GM23338 (cell line): Measurements from ENCODE around the gene ZFP36. TPM values are rescaled to one million over a fixed set of nuclear protein-coding genes. Genes with fewer than 3 reads are reported as not detected.
A peak's percentile ranks its signal among the peaks of the same experiment; 100 is the strongest.

Source experiments
- ATAC-seq: fragments of 200-7000 bp; cut with Tn5 transposase; 3 replicates; pipeline ENCODE4 v1.9.1; 2020
- DNase-seq: peaks from one replicate; pipeline ENCODE4 v3.0.0-alpha.2; 2015; ENCODE audit warnings: low spot score
- H2AFZ ChIP-seq: fragments of 200-600 bp; sonication (generic); 2 replicates; pipeline ENCODE4 v1.8.0; 2016; ENCODE audit warnings: antibody characterized with exemption, mild to moderate bottlenecking, moderate library complexity
- H3F3A ChIP-seq: fragments of 200-600 bp; sonication (generic); replicated peaks from 2 replicates; pipeline ENCODE4 v1.8.0; 2017; ENCODE audit warnings: antibody characterized with exemption, mixed run types, low read depth
- H3K27ac ChIP-seq: fragments of 200-600 bp; sonication (generic); 2 replicates; pipeline ENCODE4 v1.6.1; 2016; ENCODE audit warnings: low read depth
- H3K27me3 ChIP-seq: fragments of 200-600 bp; sonication (generic); 2 replicates; pipeline ENCODE4 v1.8.0; 2016; ENCODE audit warnings: mild to moderate bottlenecking, mixed run types, moderate library complexity; ENCODE audit not compliant: insufficient read depth
- H3K36me3 ChIP-seq: fragments of 200-600 bp; sonication (generic); 2 replicates; pipeline ENCODE4 v1.8.0; 2016; ENCODE audit warnings: mild to moderate bottlenecking; ENCODE audit not compliant: insufficient read depth
- H3K4me1 ChIP-seq: fragments of 200-600 bp; sonication (generic); 2 replicates; pipeline ENCODE4 v1.8.0; 2016; ENCODE audit warnings: mild to moderate bottlenecking, moderate library complexity; ENCODE audit not compliant: insufficient read depth
- H3K4me2 ChIP-seq: fragments of 200-600 bp; sonication (generic); 2 replicates; pipeline ENCODE4 v1.7.1; 2017; ENCODE audit warnings: mixed run types
- H3K4me3 ChIP-seq: fragments of 200-600 bp; sonication (generic); 2 replicates; pipeline ENCODE4 v1.6.1; 2016; ENCODE audit warnings: mixed run types
- H3K79me2 ChIP-seq: fragments of 200-600 bp; sonication (generic); replicated peaks from 2 replicates; pipeline ENCODE4 v1.8.0; 2017; ENCODE audit warnings: mild to moderate bottlenecking; ENCODE audit not compliant: insufficient read depth
- H3K9me2 ChIP-seq: fragments of 200-600 bp; sonication (generic); 2 replicates; pipeline ENCODE4 v1.8.0; 2017; ENCODE audit not compliant: insufficient read depth
- H4K20me1 ChIP-seq: fragments of 200-600 bp; sonication (generic); replicated peaks from 2 replicates; pipeline ENCODE4 v1.8.0; 2017; ENCODE audit warnings: mild to moderate bottlenecking; ENCODE audit not compliant: insufficient read depth
- H3K27ac Mint-ChIP-seq: 2 replicates; pipeline ENCODE4 v1.8.0; 2020; ENCODE audit warnings: inconsistent platforms, mild to moderate bottlenecking, moderate library complexity, mixed read lengths
- H3K27me3 Mint-ChIP-seq: 3 replicates; pipeline ENCODE4 v1.8.0; 2022; ENCODE audit warnings: low read depth, mild to moderate bottlenecking, moderate library complexity, mixed read lengths, inconsistent platforms; ENCODE audit not compliant: insufficient read depth, poor library complexity
- H3K36me3 Mint-ChIP-seq: 3 replicates; pipeline ENCODE4 v1.8.0; 2021; ENCODE audit warnings: low read depth, mild to moderate bottlenecking, inconsistent platforms, moderate library complexity, mixed read lengths
- H3K4me1 Mint-ChIP-seq: 3 replicates; pipeline ENCODE4 v1.8.0; 2020; ENCODE audit warnings: mild to moderate bottlenecking, inconsistent platforms, mixed read lengths
- H3K4me3 Mint-ChIP-seq: 3 replicates; pipeline ENCODE4 v1.8.0; 2021; ENCODE audit warnings: moderate library complexity, mild to moderate bottlenecking, inconsistent platforms, mixed read lengths
- H3K9me3 Mint-ChIP-seq: 3 replicates; pipeline ENCODE4 v1.8.0; 2020; ENCODE audit warnings: moderate library complexity, mild to moderate bottlenecking, inconsistent platforms, mixed read lengths
- CREB1 ChIP-seq: fragments of 250-450 bp; sonication (Bioruptor Pico); IDR thresholded peaks from 2 replicates; pipeline ENCODE4 v1.5.0; 2020; ENCODE audit warnings: low read depth, mild to moderate bottlenecking, moderate library complexity
- CTCF ChIP-seq, 2 experiments: fragments of 200-600 bp in 1 of 2; sonication (generic) in 1 of 2; conservative IDR thresholded peaks; 2 replicates each; pipeline versions ENCODE4 v1.5.1 to v1.6.1; 2016 to 2017; ENCODE audit warnings: antibody characterized with exemption in 2 of 2, low read depth in 2 of 2, mild to moderate bottlenecking in 2 of 2, moderate library complexity in 1 of 2
- NANOG ChIP-seq: IDR thresholded peaks from 2 replicates; pipeline ENCODE4 v1.6.1; 2016; ENCODE audit warnings: antibody characterized with exemption, borderline replicate concordance
- POLR2AphosphoS5 ChIP-seq: IDR thresholded peaks from 2 replicates; pipeline ENCODE4 v1.6.1; 2016; ENCODE audit warnings: antibody characterized with exemption, low read depth
- REST ChIP-seq: IDR thresholded peaks from one replicate; pipeline ENCODE4 v1.6.1; 2018; ENCODE audit warnings: antibody characterized with exemption; ENCODE audit not compliant: unreplicated experiment
- STAT1 ChIP-seq: IDR thresholded peaks from one replicate; pipeline ENCODE4 v1.6.1; 2016; ENCODE audit warnings: antibody characterized with exemption; ENCODE audit not compliant: unreplicated experiment
- ZNF114 ChIP-seq: fragments of 250-450 bp; sonication (Bioruptor Pico); IDR thresholded peaks from 2 replicates; pipeline ENCODE4 v1.5.0; 2020; ENCODE audit warnings: mild to moderate bottlenecking, moderate library complexity
- polyA plus RNA-seq: library from polyadenylated mRNA; unstranded; fragments of >200 nt; fragmentation: Nextera tagmentation; extraction: Ambion mirVana; gene quantifications from 2 replicates; pipeline ENCODE4 v1.2.1, GENCODE V29; 2016
- total RNA-seq: library from RNA; depleted of rRNA; stranded (reverse); fragments of >200 nt; shearing (Covaris generic); gene quantifications from 2 replicates; pipeline ENCODE4 v1.2.3, GENCODE V29; 2014
- TF ChIP-seq, protein P1 (sequence below): IDR thresholded peaks from 2 replicates; pipeline ENCODE4 v1.6.1; 2016; ENCODE audit warnings: antibody characterized with exemption

The ZFP36 gene
- total and polyA plus RNA-seq, 2 experiments from 2014 or later: 9.5 to 27.5 TPM

GRCh38 chr19:39402346-39403300, 4.0 kb upstream of the ZFP36 start:
- Histone ChIP-seq H3K4me2 (peak overlapping the region; percentile 91), H3K4me3 (peak overlapping the region; percentile 99), H4K20me1 (no peaks in the 10 kb centered on the region; the same call in 1 of the 2 replicates), H3K9me2 (no peaks in the 10 kb centered on the region), H3K36me3 (no peaks in the 10 kb centered on the region), H3K4me1 (peaks cover 43% of the 10 kb centered on the region), H2AFZ (no peak overlapping the region), H3K27me3 (no peaks in the 10 kb centered on the region), H3K27ac (peak overlapping the region; percentile 100), H3F3A (peaks cover 43% of the 10 kb centered on the region; the same call in 1 of the 2 replicates), H3K79me2 (peaks cover 9% of the 10 kb centered on the region)
- H3K4me3 Mint-ChIP-seq: peak overlapping the region; percentile 85
- peak; percentile 64 for TF ChIP-seq POLR2AphosphoS5
- TF ChIP-seq CREB1 (CRISPR knock-in tag): peak; percentile 80
- TF ChIP-seq, protein P1, sequence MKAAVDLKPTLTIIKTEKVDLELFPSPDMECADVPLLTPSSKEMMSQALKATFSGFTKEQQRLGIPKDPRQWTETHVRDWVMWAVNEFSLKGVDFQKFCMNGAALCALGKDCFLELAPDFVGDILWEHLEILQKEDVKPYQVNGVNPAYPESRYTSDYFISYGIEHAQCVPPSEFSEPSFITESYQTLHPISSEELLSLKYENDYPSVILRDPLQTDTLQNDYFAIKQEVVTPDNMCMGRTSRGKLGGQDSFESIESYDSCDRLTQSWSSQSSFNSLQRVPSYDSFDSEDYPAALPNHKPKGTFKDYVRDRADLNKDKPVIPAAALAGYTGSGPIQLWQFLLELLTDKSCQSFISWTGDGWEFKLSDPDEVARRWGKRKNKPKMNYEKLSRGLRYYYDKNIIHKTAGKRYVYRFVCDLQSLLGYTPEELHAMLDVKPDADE: peak; percentile 74
- TF ChIP-seq NANOG: no peak
- TF ChIP-seq STAT1: no peak
- peaks cover 12% of the 10 kb centered on the region for H3K36me3 Mint-ChIP-seq
- peak; percentile 33 for ATAC-seq
- DNase-seq: peak; percentile 97
- peaks cover 46% of the 10 kb centered on the region for H3K4me1 Mint-ChIP-seq
- peaks cover 23% of the 10 kb centered on the region for H3K27me3 Mint-ChIP-seq
- H3K27ac Mint-ChIP-seq: peak overlapping the region; percentile 99
- peaks cover 4% of the 10 kb centered on the region; the same call in 1 of the 3 replicates for H3K9me3 Mint-ChIP-seq

GRCh38 chr19:39403331-39404312, 3.0 kb upstream of the ZFP36 start:
- H3K79me2 ChIP-seq: peaks cover 19% of the 10 kb centered on the region
- DNase-seq (peak; percentile 92), ATAC-seq (peak; percentile 13)
- H3K27me3 ChIP-seq: no peaks in the 10 kb centered on the region
- H3K36me3 ChIP-seq: no peaks in the 10 kb centered on the region
- no peaks in the 10 kb centered on the region; the same call in 1 of the 2 replicates for H4K20me1 ChIP-seq
- peak overlapping the region; percentile 99 for H3K4me3 ChIP-seq
- H3K4me1 ChIP-seq: peaks cover 47% of the 10 kb centered on the region
- peak overlapping the region; percentile 100 for H3K27ac ChIP-seq
- H3K9me2 ChIP-seq: no peaks in the 10 kb centered on the region
- H3K36me3 Mint-ChIP-seq: peaks cover 20% of the 10 kb centered on the region
- H3K4me3 Mint-ChIP-seq: peak overlapping the region; percentile 85
- H3K27me3 Mint-ChIP-seq: peaks cover 29% of the 10 kb centered on the region
- H3F3A ChIP-seq: peaks cover 43% of the 10 kb centered on the region; the same call in 1 of the 2 replicates
- H2AFZ ChIP-seq: 0 out of 2 replicates have a peak overlapping the region, but pooled peaks have one; percentile 2
- peak overlapping the region; percentile 91 for H3K4me2 ChIP-seq
- no peaks in the 10 kb centered on the region; the same call in 2 of the 3 replicates for H3K9me3 Mint-ChIP-seq
- peak overlapping the region; percentile 99 for H3K27ac Mint-ChIP-seq
- peaks cover 50% of the 10 kb centered on the region for H3K4me1 Mint-ChIP-seq
- no peak for TF ChIP-seq STAT1
- no peak for TF ChIP-seq ZNF114 (CRISPR knock-in tag)
- no peak for TF ChIP-seq REST
- TF ChIP-seq CREB1 (CRISPR knock-in tag): no peak
- no peak for TF ChIP-seq CTCF (conservative IDR thresholded peaks at IDR 0.05; ENCODE audit: low read depth in 2 of 2)
- peak; percentile 62 for TF ChIP-seq POLR2AphosphoS5
